Adrenal gland (tissue), 12 donors: ENCODE data around the gene SH3YL1. TPM values are rescaled to one million over a fixed set of nuclear protein-coding genes. Genes with fewer than 3 reads are reported as not detected.
A peak's percentile ranks its signal among the peaks of the same experiment; 100 is the strongest.

Source experiments
- DNase-seq, 7 donors: peaks; one replicate each; pipeline ENCODE4 v3.0.0-alpha.2; 2019 to 2020
- H3K27ac ChIP-seq, 5 donors: fragments of 200-600 bp; sonication (generic) in 4 of 5; 1 replicate in 3 of 5; 2 replicates in 2 of 5; pipeline versions ENCODE4 v1.5.1 to v1.8.0; 2016 to 2020; ENCODE audit warnings: mild to moderate bottlenecking in 1 of 5
- H3K27me3 ChIP-seq: fragments of 200-600 bp; 2 replicates; pipeline ENCODE4 v1.8.0; 2021
- H3K36me3 ChIP-seq, 2 donors: fragments of 200-600 bp; replicated peaks in 1 of 2; 1 replicate in 1 of 2; 2 replicates in 1 of 2; pipeline versions ENCODE4 v1.5.1 to v1.8.0; 2018 to 2022
- H3K4me1 ChIP-seq, 2 donors: fragments of 200-600 bp; replicated peaks in 1 of 2; 1 replicate in 1 of 2; 2 replicates in 1 of 2; pipeline versions ENCODE4 v1.5.1 to v1.8.0; 2018 to 2021
- H3K4me3 ChIP-seq, 4 donors: fragments of 200-600 bp; sonication (generic) in 3 of 4; one replicate each; pipeline ENCODE4 v1.5.1; 2016 to 2018
- H3K9me3 ChIP-seq, 3 donors: fragments of 200-600 bp; sonication (generic) in 1 of 3; replicated peaks in 1 of 3; 1 replicate in 2 of 3; 2 replicates in 1 of 3; pipeline versions ENCODE4 v1.5.1 to v1.8.0; 2016 to 2021
- POLR2A ChIP-seq, 2 donors: fragments of 450-650 bp; IDR thresholded peaks; one replicate each; pipeline ENCODE4 v1.6.1; 2017; ENCODE audit warnings: antibody characterized with exemption in 2 of 2, mild to moderate bottlenecking in 2 of 2, moderate library complexity in 1 of 2
- WGBS, 4 donors: extraction: QIAGEN DNeasy Blood & Tissue Kit in 2 of 4; methylation state at CpG; one replicate each; pipeline versions ENCODE4 v1.1.5 to v1.1.7; 2013 to 2017; 5-methylcytosine and 5-hydroxymethylcytosine counted together
- intact Hi-C, 2 donors: fragments of 100-400 bp; cut with DNase I; formaldehyde crosslinking; loops; one replicate each; pipeline versions ENCODE4 v1.14.1 to v1.15.0; 2022 to 2023
- polyA plus RNA-seq, 3 donors: library from polyadenylated mRNA; stranded (reverse); fragments of 200-250 nt in 2 of 3; fragments of 350-450 nt in 1 of 3; fragmentation: Illumina TruSeq in 1 of 3; extraction: RNeasy Lipid Tissue Mini Kit (QIAGEN cat#74804) in 1 of 3; gene quantifications; one replicate each; pipeline ENCODE4 v1.2.3, GENCODE V29; 2013 to 2014
- total RNA-seq, 9 donors: library from RNA; depleted of rRNA in 4 of 9; stranded (reverse); fragments of >200 nt in 4 of 9; fragments of 120-200 nt in 1 of 9; fragmentation: NEBNext Ultra II Directional in 1 of 9; extraction: Animal tissue kit (Norgen Biotek cat#: 25700) in 1 of 9; gene quantifications; one replicate each; pipeline versions ENCODE4 v1.1.0 to v1.2.4, GENCODE V29; 2013 to 2023
- TF ChIP-seq, protein P1 (sequence below), 6 experiments: fragments of 450-650 bp in 4 of 6; fragments of 200-600 bp in 2 of 6; sonication (generic) in 1 of 6; IDR thresholded peaks; 1 replicate in 5 of 6; 2 replicates in 1 of 6; pipeline versions ENCODE4 v1.5.1 to v1.8.0; 2016 to 2021; ENCODE audit warnings: antibody characterized with exemption in 6 of 6, mild to moderate bottlenecking in 2 of 6, moderate library complexity in 1 of 6
- donor health status: healthy with polysubstance abuse.
- donor health status: Bipolar disorder and iron deficiency.
- donor health status: DM: yes; HTN: yes; CAD: no.
- donor health status: DM: no; HTN: no; CAD: no.
- donor health status: DM: no; HTN: no; CAD: no.
- donor health status: DM: yes; HTN: yes; CAD: no.

Gene SH3YL1
- total and polyA plus RNA-seq, 12 donors, result 43.6 to 108 (median 92.6) TPM

GRCh38 chr2:274503-274902 is 10.7 kb upstream of the SH3YL1 start:
- WGBS, 4 donors, result 95 to 97% (median 96%) methylated on average over 3 of the region's 3 CpGs
- intact Hi-C loops, result no loop called here
- no peak for TF ChIP-seq POLR2A (IDR thresholded peaks at IDR 0.05)
- TF ChIP-seq, protein P1, sequence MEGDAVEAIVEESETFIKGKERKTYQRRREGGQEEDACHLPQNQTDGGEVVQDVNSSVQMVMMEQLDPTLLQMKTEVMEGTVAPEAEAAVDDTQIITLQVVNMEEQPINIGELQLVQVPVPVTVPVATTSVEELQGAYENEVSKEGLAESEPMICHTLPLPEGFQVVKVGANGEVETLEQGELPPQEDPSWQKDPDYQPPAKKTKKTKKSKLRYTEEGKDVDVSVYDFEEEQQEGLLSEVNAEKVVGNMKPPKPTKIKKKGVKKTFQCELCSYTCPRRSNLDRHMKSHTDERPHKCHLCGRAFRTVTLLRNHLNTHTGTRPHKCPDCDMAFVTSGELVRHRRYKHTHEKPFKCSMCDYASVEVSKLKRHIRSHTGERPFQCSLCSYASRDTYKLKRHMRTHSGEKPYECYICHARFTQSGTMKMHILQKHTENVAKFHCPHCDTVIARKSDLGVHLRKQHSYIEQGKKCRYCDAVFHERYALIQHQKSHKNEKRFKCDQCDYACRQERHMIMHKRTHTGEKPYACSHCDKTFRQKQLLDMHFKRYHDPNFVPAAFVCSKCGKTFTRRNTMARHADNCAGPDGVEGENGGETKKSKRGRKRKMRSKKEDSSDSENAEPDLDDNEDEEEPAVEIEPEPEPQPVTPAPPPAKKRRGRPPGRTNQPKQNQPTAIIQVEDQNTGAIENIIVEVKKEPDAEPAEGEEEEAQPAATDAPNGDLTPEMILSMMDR (IDR thresholded peaks at IDR 0.05), result peak in 1 of 6 experiments; percentile 10
- no peak for DNase-seq
- Histone ChIP-seq H3K27ac (no peak overlapping the region), H3K9me3 (no peaks in the 10 kb centered on the region), H3K36me3 (peaks cover 0 to 31% of the 10 kb centered on the region in 2 donors), H3K27me3 (no peaks in the 10 kb centered on the region), H3K4me1 (peaks cover 16 to 21% of the 10 kb centered on the region in 2 donors), H3K4me3 (no peak overlapping the region)

- intact Hi-C loops, result no loop called here
- TF ChIP-seq, protein P1 (IDR thresholded peaks at IDR 0.05), result no peak
- no peak for TF ChIP-seq POLR2A (IDR thresholded peaks at IDR 0.05)
- H3K36me3 ChIP-seq, result peaks cover 0 to 19% of the 10 kb centered on the region in 2 donors
- DNase-seq, result no peak
- no peak overlapping the region for H3K27ac ChIP-seq
- H3K4me3 ChIP-seq, result no peak overlapping the region
- H3K4me1 ChIP-seq, result peaks cover 22 to 33% of the 10 kb centered on the region in 2 donors
- no peaks in the 10 kb centered on the region for H3K27me3 ChIP-seq
- H3K9me3 ChIP-seq, result no peaks in the 10 kb centered on the region
- 66 to 83% (median 75%) methylated on average over 6 of the region's 6 CpGs for WGBS, 4 donors
These were observed 9.5 kb upstream of the SH3YL1 start for GRCh38 chr2:273333-273732.

- 85 to 94% (median 88%) methylated on average over 12 of the region's 12 CpGs for WGBS, 4 donors
- Histone ChIP-seq H3K36me3 (peaks cover 0 to 8% of the 10 kb centered on the region in 2 donors), H3K27ac (peak overlapping the region in 1 of 5 donors; percentile 52), H3K4me1 (peaks cover 22 to 37% of the 10 kb centered on the region in 2 donors), H3K9me3 (no peaks in the 10 kb centered on the region), H3K27me3 (no peaks in the 10 kb centered on the region), H3K4me3 (no peak overlapping the region)
- TF ChIP-seq POLR2A (IDR thresholded peaks at IDR 0.05), result no peak
- TF ChIP-seq, protein P1 (IDR thresholded peaks at IDR 0.05), result no peak
- no peak for DNase-seq
- intact Hi-C loops, result no loop called here
These were observed 8.1 kb upstream of the SH3YL1 start for GRCh38 chr2:271917-272316.

DNA sequence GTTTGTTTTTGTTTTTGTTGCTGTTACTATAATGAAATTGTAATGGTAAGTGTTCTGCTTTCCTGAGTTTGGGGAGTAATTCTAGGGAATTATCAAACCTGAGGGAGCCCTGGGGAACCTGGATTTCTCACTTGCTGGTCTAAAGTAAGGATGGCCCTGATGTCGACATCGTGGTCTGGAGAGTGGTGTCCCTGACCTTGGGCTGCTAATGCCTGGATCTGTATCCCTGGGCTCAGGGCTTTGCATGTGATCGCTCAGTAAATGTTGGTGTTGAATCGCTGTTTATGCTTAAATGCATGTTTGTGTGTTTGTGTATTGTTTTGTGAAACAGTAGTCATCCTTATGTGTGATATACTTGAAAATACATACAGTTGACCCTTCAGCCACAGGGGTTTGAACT is 7.0 kb upstream of the SH3YL1 start:
- Histone ChIP-seq H3K36me3 (peaks cover 0 to 8% of the 10 kb centered on the region in 2 donors), H3K27me3 (no peaks in the 10 kb centered on the region), H3K4me1 (peaks cover 22 to 48% of the 10 kb centered on the region in 2 donors), H3K27ac (peak overlapping the region in 2 of 5 donors; percentile 36 to 52), H3K9me3 (no peaks in the 10 kb centered on the region), H3K4me3 (no peak overlapping the region)
- WGBS, 4 donors, result 45 to 53% (median 48%) methylated on average over 4 of the region's 4 CpGs
- TF ChIP-seq POLR2A (IDR thresholded peaks at IDR 0.05), result no peak
- TF ChIP-seq, protein P1 (IDR thresholded peaks at IDR 0.05), result no peak
- intact Hi-C loops, result no loop called here
- peak in 2 of 7 donors; percentile 48 to 59 for DNase-seq
